HG02970 (cell line): ENCODE measurements around the gene ZIC1.

Experiments used
- ATAC-seq: cut with Tn5 transposase; IDR thresholded peaks from one replicate; pipeline ENCODE4 v1.9.1; 2021; ENCODE audit warnings: mild to moderate bottlenecking, moderate library complexity, moderate number of reproducible peaks; ENCODE audit not compliant: unreplicated experiment, low FRiP score

Gene ZIC1

DNA sequence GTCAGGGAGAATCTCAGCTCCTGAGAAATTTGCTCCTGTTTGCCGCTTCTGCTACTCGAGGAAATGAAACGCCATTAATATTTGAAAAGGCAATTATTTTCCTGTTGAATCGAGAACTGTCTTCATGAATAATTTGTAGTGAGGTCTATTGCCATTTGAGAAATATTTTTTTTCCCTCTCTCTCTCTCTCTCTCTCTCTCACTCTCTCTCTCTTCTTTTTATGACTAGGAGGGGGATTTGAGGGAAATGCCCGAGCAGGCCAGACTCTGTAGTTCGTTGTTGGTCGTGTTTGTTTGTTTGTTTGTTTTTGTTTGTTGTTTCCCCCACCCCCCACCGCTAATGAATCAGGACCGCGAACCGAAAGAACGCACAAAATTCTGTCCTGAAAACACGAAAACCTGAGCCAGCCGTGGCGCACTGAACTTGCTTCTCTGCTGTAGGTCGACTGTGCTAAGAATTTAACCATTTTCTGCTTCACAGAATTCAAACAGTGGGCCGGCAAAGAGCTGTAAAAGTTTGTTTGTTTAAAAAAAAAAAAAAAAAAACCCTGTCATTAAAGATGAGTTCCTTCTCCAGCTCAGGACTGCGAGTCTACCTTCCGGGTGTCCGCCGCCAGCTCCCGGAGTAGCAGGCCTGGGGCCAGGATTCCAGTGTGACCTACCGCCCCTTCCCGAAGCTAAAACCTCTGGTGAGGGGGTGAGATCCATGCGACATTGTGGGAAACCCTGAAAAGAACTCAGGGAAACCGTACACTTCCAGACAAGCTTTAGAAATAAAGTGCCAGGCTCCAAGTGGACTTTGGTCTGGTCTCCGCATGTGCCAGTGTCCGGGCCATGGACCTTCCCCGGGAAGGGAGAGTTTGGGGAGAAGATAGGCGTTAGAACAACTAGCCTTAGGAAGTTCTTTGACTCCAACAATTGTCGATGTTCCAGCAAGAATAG, 15.0 kb upstream of the ZIC1 start:
- no peak for ATAC-seq

- no peak for ATAC-seq
These were observed 14.3 kb upstream of the ZIC1 start for GRCh38 chr3:147394884-147395225.

DNA sequence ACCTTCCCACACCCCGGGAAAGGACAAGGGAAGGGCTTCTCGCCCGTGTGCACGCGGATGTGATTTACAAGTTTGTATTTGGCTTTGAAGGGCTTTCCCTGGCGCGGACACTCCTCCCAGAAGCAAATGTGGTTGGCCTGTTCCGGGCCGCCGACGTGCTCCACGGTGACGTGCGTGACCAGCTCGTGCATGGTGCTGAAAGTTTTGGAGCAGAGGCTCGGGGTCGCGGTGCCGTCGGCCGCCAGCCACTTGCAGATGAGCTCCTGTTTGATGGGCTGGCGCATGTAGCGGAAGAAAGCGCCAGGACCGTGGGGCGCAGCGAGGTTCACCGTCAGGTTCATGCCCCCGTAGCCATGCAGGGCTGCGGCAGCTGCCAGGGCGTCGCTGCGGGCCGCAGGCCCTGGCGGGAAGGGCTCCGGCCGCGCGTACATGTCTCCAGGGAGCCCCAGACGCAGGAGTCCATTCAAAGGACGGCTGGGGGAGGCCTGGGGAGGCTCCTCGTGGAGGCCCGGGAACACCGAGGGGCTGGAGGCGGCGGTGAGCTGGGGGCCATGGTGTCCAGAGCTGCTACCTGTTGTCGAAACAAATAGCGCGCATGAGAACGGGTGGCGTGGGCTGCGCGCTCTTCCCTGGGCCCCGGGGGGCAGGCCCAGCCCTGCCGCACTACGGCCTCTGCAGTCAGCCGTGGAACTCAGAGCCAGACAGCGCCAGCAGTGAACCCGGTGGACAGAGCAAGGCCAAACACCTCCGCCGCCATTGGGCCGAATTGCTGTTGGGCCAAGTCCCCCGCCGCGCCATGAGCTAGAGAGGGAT, 13.1 kb upstream of the ZIC1 start:
- no peak for ATAC-seq

- ATAC-seq, result no peak
These were observed 12.5 kb upstream of the ZIC1 start for GRCh38 chr3:147396712-147397046.

DNA sequence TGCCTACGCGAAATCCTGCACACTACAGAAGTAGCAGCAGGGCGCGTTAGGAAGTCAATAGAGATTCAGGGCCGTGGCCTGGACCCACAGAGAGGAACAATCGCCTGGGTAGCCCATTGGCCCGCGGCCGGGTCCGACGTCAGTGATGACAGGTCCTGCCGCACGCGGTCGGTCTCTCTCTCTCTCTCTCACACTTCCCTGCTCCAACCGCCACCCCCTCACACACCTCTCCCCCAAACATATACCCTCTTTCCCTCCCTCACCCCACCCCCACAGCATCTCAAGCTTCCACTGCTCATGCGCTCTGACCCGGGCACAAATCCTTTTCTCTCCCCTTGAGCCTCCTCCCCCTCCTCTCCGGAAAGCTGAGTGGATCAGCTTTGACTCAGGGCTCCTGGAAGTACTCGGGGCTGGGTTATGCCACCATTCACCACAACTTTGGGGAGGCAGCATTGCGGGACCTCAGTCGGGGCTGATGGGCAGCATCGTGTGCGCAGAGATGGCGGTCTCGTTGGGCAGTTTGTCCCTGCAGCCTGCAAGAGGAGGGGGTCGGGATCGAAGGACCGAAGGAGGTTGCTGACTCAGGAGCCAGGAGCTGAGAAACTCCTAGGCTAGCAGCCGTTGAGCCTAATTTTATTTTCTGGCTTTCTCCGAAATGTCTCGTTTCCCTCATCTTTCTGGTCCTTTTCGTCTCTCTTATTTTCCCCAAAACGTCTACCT, 11.8 kb upstream of the ZIC1 start:
- no peak for ATAC-seq

DNA sequence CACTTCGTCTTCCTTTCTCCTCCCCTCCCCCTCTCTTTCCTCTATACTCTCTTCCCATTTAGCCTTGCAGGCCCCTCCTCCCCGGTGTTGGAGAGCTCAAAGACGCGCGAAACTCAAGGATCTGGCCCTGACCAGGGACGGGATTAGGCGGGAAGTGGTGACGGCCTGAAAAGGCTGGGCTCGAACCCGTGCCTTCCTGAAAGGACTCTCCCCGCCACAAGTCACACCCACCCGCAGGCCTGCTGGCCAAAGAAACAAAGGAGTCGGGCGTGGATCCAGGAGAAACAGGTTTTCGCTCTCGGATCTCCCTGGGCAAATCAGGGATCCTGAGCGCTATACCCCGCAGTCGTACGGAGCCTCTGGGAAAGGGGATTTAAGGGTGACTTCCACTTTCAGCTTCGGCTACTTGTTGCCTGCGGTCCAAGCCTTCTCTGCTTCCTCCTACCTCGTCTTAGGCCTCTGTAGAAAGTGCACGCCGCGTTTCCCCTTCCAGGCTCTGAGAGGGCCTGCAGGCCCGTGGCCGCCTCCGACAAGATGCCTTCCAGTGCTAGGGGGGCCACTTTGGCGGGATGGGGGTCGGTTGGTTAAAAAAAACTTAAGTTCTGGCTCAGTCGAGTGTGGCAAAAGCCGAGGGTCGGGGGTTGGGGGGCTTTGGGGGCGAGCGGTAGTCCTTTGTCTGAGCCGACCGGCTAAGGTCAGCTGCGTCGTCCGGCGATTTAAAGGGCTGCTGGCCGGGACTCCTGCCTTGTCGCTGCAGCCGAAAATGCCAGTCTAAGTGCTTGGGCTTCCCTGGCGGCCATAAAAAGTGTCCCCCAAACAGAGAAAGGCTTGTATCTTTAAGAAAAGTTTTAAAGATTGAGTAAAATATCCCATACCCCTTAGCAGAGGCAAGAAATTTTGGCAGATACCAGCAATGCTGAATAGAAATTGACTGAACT, 11.0 kb upstream of the ZIC1 start:
- ATAC-seq, result no peak

DNA sequence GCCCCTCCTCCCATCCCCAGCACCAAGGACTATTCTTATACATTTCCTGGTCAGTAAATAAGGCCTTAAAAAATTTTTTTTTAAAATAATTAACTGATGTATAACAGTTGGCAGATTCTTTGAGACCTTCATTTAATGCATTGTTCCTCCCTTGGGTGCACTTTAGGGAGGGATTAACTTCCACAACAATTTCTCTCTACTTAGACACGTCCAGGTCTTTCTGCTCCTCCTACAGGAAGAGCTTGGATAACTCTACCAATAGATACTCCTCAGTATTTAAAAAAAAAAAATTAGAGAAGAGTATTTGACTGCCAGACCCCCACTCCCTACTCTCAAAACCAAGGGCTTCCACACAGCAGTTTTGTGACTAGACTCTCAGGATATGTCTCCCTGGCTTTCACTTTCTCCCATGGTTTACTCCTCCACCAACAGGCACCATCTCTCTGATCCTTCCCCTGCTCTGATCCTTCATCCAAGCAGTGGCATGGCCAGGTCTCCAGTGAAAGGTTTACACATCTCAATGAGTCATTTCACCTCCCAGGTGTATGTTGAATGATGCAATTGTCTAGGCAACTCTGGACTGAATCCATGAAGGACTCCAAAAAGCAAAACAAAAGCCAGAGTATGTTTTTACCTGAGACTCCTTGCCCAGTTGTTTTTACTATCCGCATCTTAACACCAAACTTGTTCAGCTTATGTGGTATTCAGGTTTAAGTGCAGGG, 10.2 kb upstream of the ZIC1 start:
- no peak for ATAC-seq

GRCh38 chr3:147400111-147400510, 9.1 kb upstream of the ZIC1 start:
- no peak for ATAC-seq

DNA sequence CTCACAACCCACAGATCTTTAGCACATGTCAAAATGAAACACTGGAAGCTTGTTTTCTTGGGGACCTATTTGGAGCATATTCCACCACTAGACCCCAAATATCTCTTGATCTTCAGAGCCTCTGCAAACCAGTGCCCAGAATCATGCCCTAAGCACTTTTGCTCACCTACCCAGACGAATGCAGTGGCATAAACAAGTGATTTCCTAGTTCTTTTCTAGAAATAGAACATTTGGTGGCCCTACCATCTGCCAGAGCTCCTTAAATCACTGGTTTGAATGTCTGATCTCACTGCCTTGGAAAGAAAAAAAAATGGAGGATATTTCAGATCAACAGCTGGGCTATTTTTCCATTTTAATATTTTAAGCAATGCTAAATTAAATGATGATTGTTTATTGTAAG, 8.2 kb upstream of the ZIC1 start:
- no peak for ATAC-seq

GRCh38 chr3:147401421-147401820, 7.7 kb upstream of the ZIC1 start:
- no peak for ATAC-seq

GRCh38 chr3:147402159-147402558, 7.0 kb upstream of the ZIC1 start:
- no peak for ATAC-seq

DNA sequence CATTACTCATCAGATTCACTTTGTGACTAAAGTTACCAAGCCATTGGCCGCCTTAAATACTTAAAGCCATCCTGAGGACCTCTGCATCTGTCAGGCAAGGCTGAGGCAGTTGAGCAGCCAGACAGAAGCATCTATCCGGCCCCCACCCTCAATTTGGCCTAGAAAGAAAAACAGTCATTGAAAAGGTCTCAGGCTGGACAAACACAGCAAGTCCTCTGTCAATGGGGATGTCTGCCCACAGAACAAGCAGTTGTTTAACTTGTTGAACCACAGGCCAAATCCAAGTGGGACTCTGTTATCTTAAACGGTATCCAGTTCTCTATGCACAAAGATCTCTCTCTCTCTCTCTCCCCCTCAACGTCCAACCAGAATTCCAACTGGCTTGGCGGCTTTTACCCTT, 5.7 kb upstream of the ZIC1 start:
- no peak for ATAC-seq

GRCh38 chr3:147404000-147404799, 5.0 kb upstream of the ZIC1 start:
- ATAC-seq, result no peak

DNA sequence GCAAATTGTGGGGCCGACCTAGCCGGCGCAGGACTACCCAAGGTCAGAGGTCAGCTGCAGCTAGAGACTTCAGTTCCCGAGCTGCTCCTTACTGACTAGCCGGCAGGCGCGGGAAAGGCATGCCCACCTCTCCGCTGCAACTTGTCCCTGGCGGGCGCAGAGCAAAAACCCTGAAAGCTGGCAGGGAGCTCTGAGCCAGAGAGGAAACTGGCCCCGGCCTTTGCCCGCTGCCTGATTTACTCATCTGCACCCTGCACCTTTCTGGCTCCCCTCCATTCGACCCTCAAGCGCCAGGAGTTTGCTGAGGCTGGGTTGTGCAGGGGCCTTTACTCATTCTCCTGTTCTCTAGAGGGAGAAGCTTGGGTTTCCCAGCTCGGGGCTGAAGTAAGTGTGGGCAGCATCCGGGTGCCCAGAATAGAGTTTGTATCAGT, 4.3 kb upstream of the ZIC1 start:
- no peak for ATAC-seq

- no peak for ATAC-seq
These were observed 3.7 kb upstream of the ZIC1 start for GRCh38 chr3:147405231-147406027.

DNA sequence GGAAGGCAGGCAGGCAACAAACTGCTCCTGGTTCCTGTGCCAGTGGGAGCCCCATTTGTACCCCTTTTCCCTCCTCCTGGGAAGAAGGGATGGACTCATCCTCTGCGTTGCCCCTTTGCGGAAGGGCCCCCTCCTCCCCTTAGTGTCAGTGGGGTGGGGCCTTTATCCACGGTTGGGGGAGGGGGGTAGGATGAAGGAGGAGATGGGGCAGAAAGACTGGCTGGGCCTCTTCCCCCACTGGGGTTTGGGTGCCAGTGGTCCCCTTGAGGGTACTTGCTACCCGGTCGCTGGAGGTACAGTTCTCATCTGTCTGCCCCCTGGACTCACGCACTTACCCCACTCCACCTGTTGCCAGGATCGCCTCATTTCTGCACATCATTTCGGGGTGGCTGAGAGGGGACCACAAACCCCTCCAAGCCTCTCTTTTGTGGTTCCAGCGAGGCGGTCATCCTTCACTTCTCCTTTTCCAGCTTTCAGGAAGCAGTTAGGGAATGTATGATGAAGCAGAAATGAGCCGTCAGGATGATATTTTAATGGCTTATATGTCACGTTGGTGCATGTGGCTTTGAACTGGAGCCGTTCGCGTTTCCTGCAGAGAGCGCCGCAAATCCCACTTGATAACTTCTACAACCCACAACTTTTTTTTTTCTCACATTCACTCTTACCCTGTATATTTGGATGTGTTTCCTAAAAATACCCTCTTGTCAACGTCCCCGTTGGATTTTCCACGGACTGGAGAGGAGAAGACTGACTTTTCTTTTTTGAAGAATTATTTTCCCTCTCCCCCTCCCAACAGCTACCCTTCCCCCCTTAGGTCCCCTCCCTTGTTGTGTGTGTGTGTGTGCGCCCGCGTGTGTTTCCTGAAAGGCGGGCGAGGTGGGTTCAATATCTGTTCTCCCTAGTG, 2.9 kb upstream of the ZIC1 start, which contains the start of gene ZIC4:
ZIC4 (minus strand) TSS at position 516 of the 904 bp plus-strand sequence. CDS start 3,746 bp downstream, outside the sequence.
- no peak for ATAC-seq

DNA sequence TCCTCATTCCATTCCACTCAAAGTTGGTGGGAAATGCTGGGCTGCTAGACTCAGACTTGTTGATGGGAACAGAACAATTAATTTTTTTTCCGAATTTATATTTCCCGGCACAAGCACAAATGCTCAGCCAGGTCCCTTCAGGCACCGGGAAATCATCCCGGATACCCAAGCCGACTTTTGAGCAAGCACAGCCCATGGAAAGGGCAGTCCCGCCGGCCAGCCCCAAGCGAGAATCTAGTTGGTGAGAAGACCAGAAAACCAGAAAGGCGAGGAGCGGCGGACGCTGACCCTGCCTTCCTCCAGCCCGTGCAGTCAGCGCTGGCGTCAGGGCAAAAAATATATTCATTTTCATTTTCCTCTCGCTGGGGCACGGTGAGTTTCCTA, 2.1 kb upstream of the ZIC1 start:
- ATAC-seq, result no peak
